Measurements from ENCODE around the gene HHAT. TPM values are rescaled to one million over a fixed set of nuclear protein-coding genes. Genes with fewer than 3 reads are reported as not detected.

The HHAT gene
- total RNA-seq, 1 experiment from 2014 or later = 4.6 TPM

- intact Hi-C loops (cut with micrococcal nuclease) = no loop called here
- Mint-ChIP-seq H3K27ac (ENCODE audit: low read depth, unreplicated experiment) (no peak overlapping the region), H3K9me3 (ENCODE audit: unreplicated experiment) (no peaks in the 10 kb centered on the region), H3K4me1 (ENCODE audit: insufficient read depth, unreplicated experiment) (peaks cover 17% of the 10 kb centered on the region), H3K36me3 (ENCODE audit: insufficient read depth, unreplicated experiment) (no peaks in the 10 kb centered on the region), H3K27me3 (ENCODE audit: insufficient read depth, unreplicated experiment) (peaks cover 30% of the 10 kb centered on the region), H3K4me3 (ENCODE audit: unreplicated experiment) (no peak overlapping the region)
- ChIA-PET POLR2A (interaction anchor here (1.0 kb wide), 1 partner anchor 166 kb away, joined by 3 read pairs; no protein-coding TSS in a partner anchor), CTCF (interaction anchor here (0.6 to 2.2 kb wide), 13 partner anchors 14 to 833 kb away, joined by 3 to 7 read pairs (median 3); no protein-coding TSS in a partner anchor)
- TF ChIP-seq CTCF (IDR thresholded peaks at IDR 0.05; ENCODE audit: unreplicated experiment) = no peak
- DNase-seq (ENCODE audit: unreplicated experiment) = no peak
- BruUV-seq (replicated peaks) = no TSS peak
Measured at GRCh38 chr1:210294999-210295745, 33.5 kb upstream of the HHAT start.

- BruUV-seq (replicated peaks) = no TSS peak
- Mint-ChIP-seq H3K36me3 (ENCODE audit: insufficient read depth, unreplicated experiment) (no peaks in the 10 kb centered on the region), H3K9me3 (ENCODE audit: unreplicated experiment) (no peaks in the 10 kb centered on the region), H3K4me3 (ENCODE audit: unreplicated experiment) (no peak overlapping the region), H3K4me1 (ENCODE audit: insufficient read depth, unreplicated experiment) (peaks cover 17% of the 10 kb centered on the region), H3K27ac (ENCODE audit: low read depth, unreplicated experiment) (no peak overlapping the region), H3K27me3 (ENCODE audit: insufficient read depth, unreplicated experiment) (peaks cover 28% of the 10 kb centered on the region)
- TF ChIP-seq CTCF (IDR thresholded peaks at IDR 0.05; ENCODE audit: unreplicated experiment) = no peak
- ChIA-PET POLR2A (interaction anchor here (0.6 kb wide), 1 partner anchor 1091 kb away, joined by 3 read pairs; no protein-coding TSS in a partner anchor), CTCF (interaction anchor here (1.2 to 2.2 kb wide), 3 partner anchors 31 to 153 kb away, joined by 3 to 6 read pairs (median 3); no protein-coding TSS in a partner anchor)
- no peak for DNase-seq (ENCODE audit: unreplicated experiment)
- intact Hi-C loops (cut with micrococcal nuclease) = no loop called here
Measured at GRCh38 chr1:210296682-210297081, 32.0 kb upstream of the HHAT start.

GRCh38 chr1:210298296-210298695 lies 30.4 kb upstream of the HHAT start:
- intact Hi-C loops (cut with micrococcal nuclease) = no loop called here
- no peak overlapping the region for H3K4me3 Mint-ChIP-seq (ENCODE audit: unreplicated experiment)
- H3K4me1 Mint-ChIP-seq (ENCODE audit: insufficient read depth, unreplicated experiment) = peaks cover 12% of the 10 kb centered on the region
- H3K27ac Mint-ChIP-seq (ENCODE audit: low read depth, unreplicated experiment) = no peak overlapping the region
- DNase-seq (ENCODE audit: unreplicated experiment) = no peak
- peaks cover 28% of the 10 kb centered on the region for H3K27me3 Mint-ChIP-seq (ENCODE audit: insufficient read depth, unreplicated experiment)
- CTCF ChIA-PET = interaction anchor here (0.5 to 17.9 kb wide), 6 partner anchors 11 to 242 kb away, joined by 3 to 291 read pairs (median 10); no protein-coding TSS in a partner anchor
- POLR2A ChIA-PET = interaction anchor here (1.2 kb wide), 1 partner anchor 10 kb away, joined by 3 read pairs; no protein-coding TSS in a partner anchor
- TF ChIP-seq CTCF (IDR thresholded peaks at IDR 0.05; ENCODE audit: unreplicated experiment) = no peak
- no peaks in the 10 kb centered on the region for H3K36me3 Mint-ChIP-seq (ENCODE audit: insufficient read depth, unreplicated experiment)
- BruUV-seq (replicated peaks) = no TSS peak
- H3K9me3 Mint-ChIP-seq (ENCODE audit: unreplicated experiment) = no peaks in the 10 kb centered on the region

- TF ChIP-seq CTCF (IDR thresholded peaks at IDR 0.05; ENCODE audit: unreplicated experiment) = no peak
- H3K36me3 Mint-ChIP-seq (ENCODE audit: insufficient read depth, unreplicated experiment) = no peaks in the 10 kb centered on the region
- no peak overlapping the region for H3K27ac Mint-ChIP-seq (ENCODE audit: low read depth, unreplicated experiment)
- H3K9me3 Mint-ChIP-seq (ENCODE audit: unreplicated experiment) = no peaks in the 10 kb centered on the region
- H3K4me3 Mint-ChIP-seq (ENCODE audit: unreplicated experiment) = no peak overlapping the region
- POLR2A ChIA-PET = interaction anchor here (1.2 to 2.1 kb wide), 5 partner anchors 10 to 117 kb away, joined by 3 to 8 read pairs (median 5); no protein-coding TSS in a partner anchor
- H3K27me3 Mint-ChIP-seq (ENCODE audit: insufficient read depth, unreplicated experiment) = peaks cover 28% of the 10 kb centered on the region
- BruUV-seq (replicated peaks) = no TSS peak
- DNase-seq (ENCODE audit: unreplicated experiment) = no peak
- H3K4me1 Mint-ChIP-seq (ENCODE audit: insufficient read depth, unreplicated experiment) = peaks cover 12% of the 10 kb centered on the region
- CTCF ChIA-PET = interaction anchor here (0.5 to 17.9 kb wide), 11 partner anchors 7 to 405 kb away, joined by 3 to 291 read pairs (median 5); no protein-coding TSS in a partner anchor
- intact Hi-C loops (cut with micrococcal nuclease) = no loop called here
Measured at GRCh38 chr1:210298936-210299335, 29.8 kb upstream of the HHAT start.
